NCI-H526 treated with DMSO at 0.1 percent for 48 hours (cell line): ENCODE results near the gene BPIFB4.
"Not testable (repeated sequence)": the region's sequence is repeated elsewhere in the genome, so short reads cannot be mapped to it uniquely, and the experiment has no call there.

Experiments
- DNase-seq: peaks from one replicate; lab custom pipeline; 2025; lab: John Stamatoyannopoulos, UW

Gene BPIFB4

GRCh38 chr20:33086052-33086722 is 6.7 kb downstream of the BPIFB4 start:
- no peak for DNase-seq

DNA sequence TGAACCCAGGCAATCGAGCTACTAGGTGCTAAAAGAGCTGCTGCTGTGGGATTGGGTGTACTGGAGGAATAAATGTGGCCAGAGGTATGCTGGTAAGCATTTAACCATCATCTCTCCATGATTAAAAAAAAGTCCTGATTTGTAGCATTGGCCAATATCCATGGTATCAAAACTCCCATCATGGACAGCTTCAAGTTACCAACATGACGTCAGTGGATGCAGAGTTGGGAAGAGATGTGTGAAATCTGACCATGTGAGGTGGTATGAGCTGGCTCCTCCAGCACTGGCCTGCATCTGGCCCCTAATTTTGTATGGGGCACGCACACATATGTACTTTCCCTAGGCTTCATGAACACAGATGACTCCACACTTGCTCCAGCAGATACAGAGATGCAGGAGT is 11.7 kb downstream of the BPIFB4 start:
- DNase-seq, result no peak

DNA sequence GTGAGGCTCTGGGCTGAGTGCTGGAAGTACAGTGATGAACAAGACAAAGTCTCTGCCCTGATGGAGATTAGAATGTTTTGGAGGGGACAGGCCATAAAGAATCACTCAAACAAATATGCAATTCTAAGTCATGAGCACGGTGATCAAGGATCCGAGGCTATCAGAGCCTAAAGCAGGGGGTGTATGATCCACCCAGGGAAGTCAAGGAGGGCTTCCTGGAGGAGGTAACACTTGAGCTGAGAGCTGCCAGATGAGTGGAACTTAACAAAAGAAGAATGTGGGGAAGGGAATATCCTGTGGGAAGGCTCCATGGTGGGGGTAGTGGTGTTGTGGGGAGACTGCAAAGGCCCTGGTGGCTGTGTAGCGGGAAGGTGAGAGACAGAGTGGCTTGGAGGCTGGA is 12.2 kb downstream of the BPIFB4 start:
- no peak for DNase-seq

GRCh38 chr20:33092361-33092760 is 12.9 kb downstream of the BPIFB4 start:
- DNase-seq, result no peak

DNA sequence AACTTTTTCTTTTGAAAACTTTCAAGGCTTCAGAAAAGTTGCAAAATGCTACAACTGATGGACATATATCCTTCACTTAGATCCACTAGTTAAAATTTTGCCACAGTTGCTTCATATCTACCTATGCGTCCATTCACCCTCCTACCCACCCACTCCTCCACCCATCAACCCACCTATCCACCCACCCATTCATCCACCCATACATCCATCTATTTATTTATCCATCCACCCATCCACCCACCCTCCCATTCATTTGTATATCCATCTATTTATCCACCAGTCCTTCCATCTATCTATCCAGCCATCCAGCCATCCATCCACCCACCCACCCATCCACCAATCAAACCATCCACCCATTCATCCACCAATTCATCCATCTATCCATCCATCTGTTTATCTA is 13.6 kb downstream of the BPIFB4 start:
- no peak for DNase-seq

DNA sequence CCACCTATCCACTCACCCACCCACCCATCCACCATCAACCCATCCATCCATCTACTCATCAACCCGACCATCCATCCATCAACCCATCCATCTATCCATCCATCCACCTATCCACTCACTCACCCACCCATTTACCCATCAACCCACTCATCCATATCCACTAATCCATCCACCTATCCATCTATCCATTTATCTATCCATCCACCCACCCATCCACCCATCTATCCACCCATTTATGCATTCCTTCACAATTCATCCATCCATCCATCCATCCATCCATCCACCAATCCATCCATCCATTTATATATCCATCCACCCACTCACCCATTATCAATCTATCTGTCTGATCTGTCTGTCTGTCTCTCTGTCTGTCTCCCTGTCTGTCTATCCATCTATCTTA is 14.1 kb downstream of the BPIFB4 start:
- DNase-seq, result no peak

- DNase-seq, result no peak
Measured at GRCh38 chr20:33095249-33095648, 15.8 kb downstream of the BPIFB4 start.

DNA sequence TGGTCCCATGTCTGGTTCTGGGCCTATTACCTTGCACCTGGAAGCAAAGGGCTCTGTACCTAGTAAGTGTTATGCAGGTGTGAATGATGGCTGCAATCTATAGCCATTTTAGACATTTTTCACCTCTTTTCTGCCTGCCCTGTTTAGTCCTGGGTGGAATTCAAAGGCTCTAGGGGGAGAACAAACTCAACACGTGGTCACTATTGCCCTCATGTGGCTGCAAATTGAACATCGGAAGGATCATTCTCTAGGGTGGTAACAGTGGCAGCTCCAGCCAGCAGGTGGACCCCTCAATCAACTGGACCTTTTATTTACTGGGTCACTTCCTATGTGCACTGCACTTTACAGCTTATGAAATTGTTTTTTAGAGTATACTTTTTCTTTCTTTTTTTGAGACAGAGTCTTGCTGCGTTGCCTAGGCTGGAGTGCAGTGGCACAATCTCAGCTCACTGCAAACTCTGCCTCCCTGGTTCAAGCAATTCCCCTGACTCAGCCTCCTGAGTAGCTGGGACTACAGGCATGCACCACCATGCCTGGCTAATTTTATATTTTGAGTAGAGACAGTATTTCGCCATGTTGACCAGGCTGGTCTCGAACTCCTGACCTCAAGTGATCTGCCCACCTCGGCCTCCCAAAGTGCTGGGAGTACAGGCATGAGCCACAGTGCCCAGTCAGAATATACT is 16.6 kb downstream of the BPIFB4 start:
- peak; percentile 61 for DNase-seq

DNA sequence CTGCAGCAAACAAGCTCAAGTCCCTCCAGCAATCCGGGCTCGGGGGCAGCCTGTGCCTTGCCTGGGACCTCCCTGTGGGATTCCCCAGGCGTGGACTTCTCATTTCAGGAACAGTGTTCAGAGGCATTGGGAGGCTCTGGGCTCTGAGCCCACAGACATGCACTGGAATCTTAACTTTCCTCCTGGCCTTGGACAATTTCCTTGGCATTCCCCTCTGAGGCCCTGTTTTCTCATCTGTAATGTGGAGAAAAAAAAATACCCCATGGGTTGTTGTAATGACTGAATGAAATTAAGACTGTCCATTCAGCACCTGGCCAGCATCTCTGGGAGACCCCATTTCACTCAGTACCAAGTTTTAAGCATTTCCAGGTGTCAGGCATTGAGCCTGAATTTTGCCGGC is 17.6 kb downstream of the BPIFB4 start:
- no peak for DNase-seq

DNA sequence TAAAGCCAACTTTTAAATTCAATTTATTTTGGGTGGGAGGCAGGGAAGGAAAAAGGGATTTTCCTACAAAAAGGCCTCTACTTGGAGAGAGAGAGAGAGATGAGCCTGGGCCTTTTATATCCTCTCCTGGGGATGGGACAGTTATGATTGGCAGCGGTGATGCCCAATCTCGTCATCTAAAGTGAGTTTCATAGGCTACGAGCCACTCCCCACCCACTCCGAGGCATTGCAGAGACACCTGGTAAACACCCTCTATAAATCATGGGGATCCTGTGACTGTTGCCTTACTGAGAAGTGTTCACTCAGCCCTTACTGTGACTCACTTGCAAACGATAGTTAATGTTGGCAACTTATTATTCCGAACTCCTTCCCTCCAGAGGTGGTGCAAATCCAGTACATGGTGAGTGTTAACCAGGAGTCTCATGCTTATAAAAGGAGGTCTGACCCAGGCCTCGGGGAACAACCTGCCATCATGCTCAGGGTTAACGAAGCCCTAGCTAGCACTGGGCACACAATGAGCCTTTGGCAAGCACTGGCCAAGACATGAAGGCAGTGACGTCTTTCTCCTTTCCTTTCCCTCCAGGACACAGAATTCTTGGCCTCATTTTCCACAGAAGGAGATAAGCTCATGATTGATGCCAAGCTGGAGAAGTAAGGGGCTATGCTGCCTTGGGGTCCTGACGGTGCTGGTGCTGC is 20.5 kb downstream of the BPIFB4 start:
- peak; percentile 8 for DNase-seq

DNA sequence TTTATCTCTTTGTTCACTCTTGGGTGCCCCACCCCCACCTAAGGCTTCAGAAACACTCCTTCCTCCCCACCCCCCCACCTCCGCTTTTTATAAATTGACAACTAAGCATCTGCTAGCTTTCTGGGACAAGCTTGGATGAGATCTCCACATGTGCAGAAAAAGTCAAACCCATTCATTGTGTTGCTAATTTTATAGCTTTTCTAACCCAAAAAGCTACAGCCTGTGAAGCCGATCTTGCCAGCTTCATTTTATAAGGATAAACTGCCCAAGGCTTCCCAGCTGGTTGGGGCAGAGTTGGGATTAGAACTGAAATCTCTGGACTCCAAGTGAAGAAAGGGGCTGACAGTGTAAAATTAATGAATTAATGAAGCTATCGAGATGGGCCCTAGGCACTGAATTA is 24.1 kb downstream of the BPIFB4 start:
- no peak for DNase-seq

GRCh38 chr20:33104336-33104735 is 24.9 kb downstream of the BPIFB4 start:
- no peak for DNase-seq

DNA sequence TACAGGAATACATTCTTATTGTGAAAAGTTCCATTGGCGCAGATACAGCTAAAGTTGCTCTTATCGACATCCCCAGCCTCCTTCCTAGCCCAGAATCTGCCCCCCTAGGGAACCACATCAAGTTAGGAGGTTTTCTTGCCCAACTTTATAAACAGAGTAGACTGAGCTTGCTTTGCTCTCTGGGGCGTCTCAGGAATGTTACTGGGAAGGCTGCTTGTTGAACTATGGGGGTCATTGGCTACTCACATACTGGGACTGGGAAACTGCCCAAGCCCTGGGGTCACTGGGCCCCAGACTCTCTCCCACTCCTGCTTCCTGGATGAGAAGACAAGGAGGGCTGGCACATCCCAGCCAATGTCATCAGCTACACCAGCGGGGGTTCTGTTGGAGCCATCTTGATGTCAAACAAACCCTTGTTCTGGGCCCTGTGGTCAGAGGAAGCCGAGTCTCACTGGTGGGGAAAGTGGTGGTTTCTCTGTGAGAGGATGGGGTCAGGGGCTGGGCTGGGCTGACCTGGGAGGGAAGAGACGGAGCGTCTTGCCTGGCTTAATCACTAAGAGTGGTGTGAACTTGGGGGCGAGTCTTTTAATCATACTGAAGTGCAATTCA is 26.0 kb downstream of the BPIFB4 start:
- no peak for DNase-seq

DNA sequence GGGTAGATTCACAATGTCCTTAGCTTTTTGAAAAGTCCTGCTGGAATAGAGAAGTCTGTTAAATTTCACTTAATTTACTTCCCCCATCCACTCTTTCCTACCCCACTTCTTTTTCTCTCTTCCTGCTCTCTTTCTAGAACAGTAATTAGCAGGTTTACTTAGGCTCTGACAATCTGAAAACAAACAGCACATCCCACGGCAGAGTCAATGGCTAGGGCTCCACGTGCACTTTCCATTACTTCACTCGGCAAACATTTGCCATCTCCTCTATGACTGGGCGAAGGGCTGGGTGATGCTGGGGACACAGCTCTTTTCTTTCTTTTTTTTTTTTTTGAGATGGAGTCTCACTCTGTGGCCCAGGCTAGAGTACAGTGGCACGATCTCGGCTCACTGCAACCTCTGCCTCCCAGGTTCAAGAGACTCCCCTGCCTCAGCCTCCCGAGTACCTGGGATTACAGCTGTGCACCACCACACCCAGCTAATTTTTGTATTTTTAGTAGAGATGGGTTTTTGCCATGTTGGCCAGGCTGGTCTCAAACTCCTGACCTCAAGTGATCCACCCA is 26.7 kb downstream of the BPIFB4 start:
- not testable (repeated sequence) for DNase-seq

GRCh38 chr20:33108661-33109060 is 29.2 kb downstream of the BPIFB4 start:
- DNase-seq, result no peak

GRCh38 chr20:33110147-33110825 is 30.8 kb downstream of the BPIFB4 start:
- no peak for DNase-seq

GRCh38 chr20:33111306-33111705 is 31.9 kb downstream of the BPIFB4 start:
- DNase-seq, result no peak

DNA sequence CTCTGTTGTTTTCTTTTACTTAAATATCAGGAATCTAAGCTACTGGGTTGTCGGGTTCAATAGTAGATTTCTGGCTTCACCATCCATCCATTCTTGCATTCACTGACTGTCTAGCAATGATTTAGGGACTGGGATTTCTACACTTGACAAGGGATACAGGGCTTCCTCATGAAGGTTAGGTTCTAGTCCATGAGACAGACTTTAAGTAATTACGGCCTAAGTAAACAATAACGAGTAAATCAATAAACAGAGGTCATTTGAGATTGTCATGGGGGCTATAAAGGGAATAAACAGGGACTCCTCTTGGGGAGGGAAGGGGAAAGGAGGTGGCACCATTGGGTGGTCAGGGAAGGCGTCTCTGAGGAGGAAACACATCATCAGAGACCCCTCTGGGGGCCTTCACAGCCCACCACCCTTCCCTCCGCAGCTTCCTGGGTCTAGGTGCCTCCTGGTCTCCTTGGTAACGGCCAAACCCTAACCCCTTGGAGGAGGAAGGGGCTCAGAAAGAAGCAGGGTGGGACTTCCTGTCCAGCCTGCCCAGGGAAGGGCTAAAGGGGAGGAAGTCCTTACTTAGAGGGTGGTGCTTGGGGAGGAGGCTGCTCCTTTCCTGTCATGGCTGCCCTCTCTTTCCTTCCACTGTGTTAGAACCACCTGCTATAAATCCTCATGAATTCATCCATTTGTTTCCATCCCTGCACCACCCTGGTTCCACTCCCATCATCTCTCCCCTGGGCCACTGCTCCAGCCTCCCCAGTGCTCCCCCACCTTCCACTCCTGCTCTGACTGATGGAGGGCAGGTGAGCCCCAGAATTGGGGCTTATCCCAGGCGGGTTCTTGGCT is 33.3 kb downstream of the BPIFB4 start:
- DNase-seq, result no peak

DNA sequence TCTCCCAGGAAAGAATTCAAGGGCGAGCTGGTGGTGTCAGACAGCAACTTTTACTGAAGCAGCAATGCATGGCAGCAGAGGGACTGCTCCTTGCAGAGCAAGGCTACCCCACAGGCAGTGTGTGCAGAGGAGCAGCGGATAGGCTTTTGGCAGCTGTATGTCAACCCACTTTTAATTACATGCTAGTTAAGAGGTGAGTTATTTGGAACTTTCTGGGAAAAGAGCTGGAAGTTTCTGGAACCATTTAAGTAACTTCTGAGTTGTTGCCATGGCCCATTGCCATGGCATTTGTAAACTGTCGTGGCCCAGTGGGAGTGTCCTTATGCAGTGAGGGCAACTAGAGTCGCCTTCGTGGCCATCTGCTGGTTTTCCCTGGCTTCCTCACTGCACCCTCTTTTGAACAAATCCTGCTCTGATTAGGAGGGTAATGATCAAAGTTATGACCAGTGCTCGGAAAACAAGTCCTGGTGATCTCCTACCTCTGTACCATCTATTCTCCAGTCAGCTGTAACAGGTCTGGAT is 34.0 kb downstream of the BPIFB4 start:
- no peak for DNase-seq

DNA sequence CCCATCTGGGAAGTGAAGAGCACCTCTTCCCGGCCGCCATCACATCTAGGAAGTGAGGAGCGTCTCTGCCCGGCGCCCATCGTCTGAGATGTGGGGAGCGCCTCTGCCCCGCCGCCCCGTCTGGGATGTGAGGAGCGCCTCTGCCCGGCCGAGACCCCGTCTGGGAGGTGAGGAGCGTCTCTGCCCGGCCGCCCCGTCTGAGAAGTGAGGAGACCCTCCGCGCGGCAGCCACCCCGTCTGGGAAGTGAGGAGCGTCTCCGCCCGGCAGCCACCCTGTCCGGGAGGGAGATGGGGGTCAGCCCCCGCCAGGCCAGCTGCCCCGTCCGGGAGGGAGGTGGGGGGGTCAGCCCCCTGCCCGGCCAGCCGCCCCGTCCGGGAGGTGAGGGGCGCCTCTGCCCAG is 36.1 kb downstream of the BPIFB4 start:
- DNase-seq, result not testable (repeated sequence)
